ENCODE data around the gene PCSK5.

PCSK5 gene

DNA sequence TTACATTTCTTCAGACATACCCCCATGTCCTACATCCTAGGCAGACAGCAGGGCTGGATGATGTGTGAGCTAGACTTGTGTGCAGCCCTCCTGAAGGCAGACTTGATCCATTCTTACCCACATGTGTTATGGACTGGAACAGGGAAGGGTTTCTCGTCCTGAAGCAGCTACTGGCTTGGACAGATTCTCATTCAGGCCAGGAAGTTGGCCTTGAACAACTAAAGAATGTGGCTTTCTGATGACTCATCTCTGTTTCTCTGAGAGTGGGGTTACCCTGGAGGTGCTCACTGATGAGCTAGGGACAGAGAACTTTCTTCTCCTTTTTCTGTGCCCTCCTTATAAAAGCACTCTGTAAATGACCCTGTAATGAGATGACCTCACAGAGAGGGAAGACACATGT lies 246.5 kb downstream of the PCSK5 start:
- CTCF ChIA-PET = no interaction called here
- POLR2A ChIA-PET (ENCODE audit: low non-redundant PET) = no interaction called here
- TF ChIP-seq, protein P1, sequence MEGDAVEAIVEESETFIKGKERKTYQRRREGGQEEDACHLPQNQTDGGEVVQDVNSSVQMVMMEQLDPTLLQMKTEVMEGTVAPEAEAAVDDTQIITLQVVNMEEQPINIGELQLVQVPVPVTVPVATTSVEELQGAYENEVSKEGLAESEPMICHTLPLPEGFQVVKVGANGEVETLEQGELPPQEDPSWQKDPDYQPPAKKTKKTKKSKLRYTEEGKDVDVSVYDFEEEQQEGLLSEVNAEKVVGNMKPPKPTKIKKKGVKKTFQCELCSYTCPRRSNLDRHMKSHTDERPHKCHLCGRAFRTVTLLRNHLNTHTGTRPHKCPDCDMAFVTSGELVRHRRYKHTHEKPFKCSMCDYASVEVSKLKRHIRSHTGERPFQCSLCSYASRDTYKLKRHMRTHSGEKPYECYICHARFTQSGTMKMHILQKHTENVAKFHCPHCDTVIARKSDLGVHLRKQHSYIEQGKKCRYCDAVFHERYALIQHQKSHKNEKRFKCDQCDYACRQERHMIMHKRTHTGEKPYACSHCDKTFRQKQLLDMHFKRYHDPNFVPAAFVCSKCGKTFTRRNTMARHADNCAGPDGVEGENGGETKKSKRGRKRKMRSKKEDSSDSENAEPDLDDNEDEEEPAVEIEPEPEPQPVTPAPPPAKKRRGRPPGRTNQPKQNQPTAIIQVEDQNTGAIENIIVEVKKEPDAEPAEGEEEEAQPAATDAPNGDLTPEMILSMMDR (conservative IDR thresholded peaks at IDR 0.05; ENCODE audit: low read depth) = no peak
- peak; percentile 46 for DNase-seq (ENCODE audit: low spot score)
- no peak overlapping the region for H3K27ac ChIP-seq

DNA sequence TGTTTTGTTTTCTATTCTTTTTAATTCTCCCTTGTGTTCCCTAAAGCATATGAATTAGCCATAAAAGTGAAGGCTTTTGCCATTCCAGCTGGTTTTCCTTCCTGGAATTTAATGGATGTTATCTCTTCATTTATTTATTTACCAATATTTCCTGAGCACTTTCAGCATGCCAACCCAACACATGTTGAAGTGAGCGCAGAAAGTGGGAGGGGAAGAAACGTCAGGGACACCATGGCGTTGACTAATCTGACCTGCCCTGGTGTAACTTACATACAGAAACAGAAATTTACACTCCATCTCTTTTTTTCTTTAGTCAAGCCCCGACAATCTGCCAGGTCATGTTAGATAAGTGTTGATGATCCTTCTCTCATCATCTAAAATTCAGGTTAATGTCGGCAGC lies 247.5 kb downstream of the PCSK5 start:
- TF ChIP-seq, protein P1 (conservative IDR thresholded peaks at IDR 0.05; ENCODE audit: low read depth) = no peak
- CTCF ChIA-PET = no interaction called here
- POLR2A ChIA-PET (ENCODE audit: low non-redundant PET) = no interaction called here
- no peak overlapping the region for H3K27ac ChIP-seq
- DNase-seq (ENCODE audit: low spot score) = no peak

DNA sequence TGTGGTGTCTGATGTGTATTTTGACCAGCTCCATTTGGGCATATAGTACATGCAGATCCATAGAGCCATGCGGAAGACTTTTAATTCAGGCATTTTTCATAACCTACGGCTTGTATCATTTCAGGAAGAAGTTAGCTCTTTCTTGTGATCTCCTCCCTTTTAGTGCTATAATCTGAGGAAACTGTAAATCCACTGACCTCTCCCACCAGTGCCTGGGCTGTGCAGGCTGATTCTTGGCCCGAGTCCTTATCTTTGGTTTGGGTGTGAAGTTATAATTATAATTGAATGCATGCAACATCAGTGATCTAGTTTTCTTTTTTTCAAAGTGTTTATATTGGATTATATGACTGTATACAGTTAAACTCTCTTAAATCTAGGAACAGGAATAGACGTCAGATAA lies 247.9 kb downstream of the PCSK5 start:
- H3K27ac ChIP-seq = no peak overlapping the region
- CTCF ChIA-PET = interaction anchor here (0.5 kb wide), 1 partner anchor 10 kb away, joined by 3 read pairs; no protein-coding TSS in a partner anchor
- TF ChIP-seq, protein P1 (conservative IDR thresholded peaks at IDR 0.05; ENCODE audit: low read depth) = no peak
- POLR2A ChIA-PET (ENCODE audit: low non-redundant PET) = no interaction called here
- no peak for DNase-seq (ENCODE audit: low spot score)

DNA sequence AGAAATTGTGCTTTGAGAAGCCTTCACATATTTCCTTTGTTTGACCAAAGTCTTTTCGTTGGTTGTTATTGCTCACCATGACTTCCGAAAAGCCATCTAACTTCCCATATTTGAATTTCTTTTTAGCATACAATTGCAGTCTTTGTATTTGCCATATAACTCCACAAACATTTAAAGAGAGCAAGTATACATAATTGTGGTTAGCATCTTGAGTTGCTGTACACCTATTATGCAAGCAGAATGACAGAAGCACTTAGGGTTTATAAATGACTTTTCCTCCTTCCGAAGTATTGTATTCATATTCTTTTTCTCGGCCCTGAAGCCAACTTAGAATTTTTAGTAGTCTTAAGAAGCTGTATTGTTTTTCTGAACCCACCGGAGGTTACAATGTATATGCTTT lies 253.4 kb downstream of the PCSK5 start:
- TF ChIP-seq, protein P1 (conservative IDR thresholded peaks at IDR 0.05; ENCODE audit: low read depth) = no peak
- ChIA-PET POLR2A (ENCODE audit: low non-redundant PET) (no interaction called here), CTCF (no interaction called here)
- DNase-seq (ENCODE audit: low spot score) = no peak
- no peak overlapping the region for H3K27ac ChIP-seq

DNA sequence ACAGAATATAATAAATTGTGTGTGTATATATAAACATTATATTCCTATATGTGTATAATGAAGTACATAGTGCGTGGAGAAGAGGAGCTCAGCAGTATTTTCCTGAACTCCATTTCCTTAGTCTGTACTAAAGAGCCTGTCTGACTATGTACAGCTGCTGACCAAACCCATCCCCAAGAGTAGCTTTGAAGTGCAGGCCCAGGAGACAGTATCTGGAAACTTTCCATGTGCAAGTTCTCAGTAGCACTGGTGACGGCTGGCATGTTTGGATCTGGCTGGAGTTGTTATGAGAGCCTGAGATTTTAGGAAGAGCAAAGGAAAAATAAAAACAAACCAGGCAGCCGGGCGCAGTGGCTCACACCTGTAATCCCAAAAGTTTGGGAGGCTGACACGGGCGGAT lies 259.5 kb downstream of the PCSK5 start:
- POLR2A ChIA-PET (ENCODE audit: low non-redundant PET) = no interaction called here
- no peak overlapping the region for H3K27ac ChIP-seq
- TF ChIP-seq, protein P1 (conservative IDR thresholded peaks at IDR 0.05; ENCODE audit: low read depth) = no peak
- CTCF ChIA-PET = interaction anchor here (0.9 kb wide), 1 partner anchor 29 kb away, joined by 3 read pairs; no protein-coding TSS in a partner anchor
- DNase-seq (ENCODE audit: low spot score) = no peak

DNA sequence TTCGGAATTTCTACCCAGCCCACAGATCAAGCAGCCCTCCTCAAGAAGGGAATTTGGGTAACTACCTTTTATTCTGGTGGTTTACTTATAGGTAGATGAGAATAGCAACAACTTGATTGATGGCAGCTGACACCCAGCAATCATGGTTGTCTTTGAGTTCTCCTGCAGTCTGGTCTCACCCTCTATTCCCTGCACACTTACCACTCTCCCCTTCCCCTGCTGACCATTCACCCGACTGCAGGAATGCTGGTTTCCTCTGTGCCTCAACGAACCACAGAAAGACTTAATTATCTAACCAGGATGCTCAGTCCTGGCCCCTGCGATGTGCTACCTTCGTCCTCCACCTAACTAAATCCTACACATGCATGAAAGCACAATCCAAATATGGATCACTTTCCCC lies 260.8 kb downstream of the PCSK5 start:
- DNase-seq (ENCODE audit: low spot score) = no peak
- CTCF ChIA-PET = no interaction called here
- no peak overlapping the region for H3K27ac ChIP-seq
- POLR2A ChIA-PET (ENCODE audit: low non-redundant PET) = no interaction called here
- TF ChIP-seq, protein P1 (conservative IDR thresholded peaks at IDR 0.05; ENCODE audit: low read depth) = no peak

DNA sequence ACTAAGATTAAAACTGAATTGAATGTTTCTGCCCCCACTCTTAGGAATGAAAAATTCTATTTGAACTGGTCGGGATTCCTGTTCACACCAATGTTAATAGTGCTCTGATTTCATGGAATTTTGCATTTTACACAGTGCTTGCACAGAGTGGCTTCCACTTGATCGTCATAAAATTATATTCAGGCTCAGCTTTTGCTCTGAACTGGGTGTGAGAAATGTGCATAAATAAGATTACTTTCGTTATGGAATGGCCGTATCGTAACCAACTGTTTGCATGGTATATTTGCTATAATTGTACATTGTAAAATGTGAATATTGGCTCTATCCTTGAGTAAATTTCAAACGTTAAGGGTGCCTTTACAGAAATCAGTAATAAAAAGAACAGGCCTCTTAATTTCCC lies 262.9 kb downstream of the PCSK5 start:
- POLR2A ChIA-PET (ENCODE audit: low non-redundant PET) = no interaction called here
- H3K27ac ChIP-seq = no peak overlapping the region
- no peak for DNase-seq (ENCODE audit: low spot score)
- TF ChIP-seq, protein P1 (conservative IDR thresholded peaks at IDR 0.05; ENCODE audit: low read depth) = no peak
- CTCF ChIA-PET = no interaction called here
